ENCODE results near the gene KANK2.

DNA sequence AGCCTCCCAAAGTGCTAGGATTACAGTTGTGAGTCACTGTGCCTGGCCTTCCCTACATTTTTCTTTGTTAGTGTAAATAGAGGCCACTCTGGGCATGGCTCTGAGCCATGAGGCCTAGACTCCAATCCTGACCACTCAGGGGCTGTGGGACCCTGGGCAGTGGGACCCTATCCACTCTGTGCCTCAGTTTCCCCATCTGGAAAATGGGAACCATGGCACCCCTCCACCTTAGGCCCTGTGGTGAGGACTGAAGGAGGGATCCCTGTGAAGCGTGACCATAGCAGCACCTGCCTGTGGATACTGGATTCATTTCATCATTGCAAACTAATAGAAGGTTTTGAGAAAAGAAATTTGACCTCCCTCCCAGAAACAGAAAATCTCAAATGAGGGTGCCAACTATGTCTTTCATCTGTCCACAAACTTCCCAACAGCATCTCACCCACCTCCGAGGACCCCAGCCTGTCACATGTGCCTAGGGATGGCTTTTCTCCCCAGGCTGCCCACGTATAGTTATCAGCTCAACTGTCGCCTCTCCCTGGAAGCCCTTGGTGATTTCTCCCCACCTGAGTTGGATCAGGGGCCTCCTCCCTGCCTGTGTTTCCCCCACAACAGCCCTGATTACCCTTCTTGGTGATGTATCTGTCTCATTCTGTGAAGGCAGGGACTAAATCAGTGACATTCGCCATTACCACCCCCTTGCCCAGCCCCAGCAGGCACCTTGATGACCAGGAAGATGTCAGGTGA is 47.7 kb upstream of the KANK2 start:
- no peak for TF ChIP-seq JUN (IDR thresholded peaks at IDR 0.05; ENCODE audit: low read depth, low read length)
- TF ChIP-seq, protein P1, sequence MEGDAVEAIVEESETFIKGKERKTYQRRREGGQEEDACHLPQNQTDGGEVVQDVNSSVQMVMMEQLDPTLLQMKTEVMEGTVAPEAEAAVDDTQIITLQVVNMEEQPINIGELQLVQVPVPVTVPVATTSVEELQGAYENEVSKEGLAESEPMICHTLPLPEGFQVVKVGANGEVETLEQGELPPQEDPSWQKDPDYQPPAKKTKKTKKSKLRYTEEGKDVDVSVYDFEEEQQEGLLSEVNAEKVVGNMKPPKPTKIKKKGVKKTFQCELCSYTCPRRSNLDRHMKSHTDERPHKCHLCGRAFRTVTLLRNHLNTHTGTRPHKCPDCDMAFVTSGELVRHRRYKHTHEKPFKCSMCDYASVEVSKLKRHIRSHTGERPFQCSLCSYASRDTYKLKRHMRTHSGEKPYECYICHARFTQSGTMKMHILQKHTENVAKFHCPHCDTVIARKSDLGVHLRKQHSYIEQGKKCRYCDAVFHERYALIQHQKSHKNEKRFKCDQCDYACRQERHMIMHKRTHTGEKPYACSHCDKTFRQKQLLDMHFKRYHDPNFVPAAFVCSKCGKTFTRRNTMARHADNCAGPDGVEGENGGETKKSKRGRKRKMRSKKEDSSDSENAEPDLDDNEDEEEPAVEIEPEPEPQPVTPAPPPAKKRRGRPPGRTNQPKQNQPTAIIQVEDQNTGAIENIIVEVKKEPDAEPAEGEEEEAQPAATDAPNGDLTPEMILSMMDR (IDR thresholded peaks at IDR 0.05; ENCODE audit: control extremely low read depth in 1 of 3, insufficient read depth in 1 of 3, low read depth in 1 of 3, low read length in 3 of 3) = no peak
- no peak for TF ChIP-seq SP2 (IDR thresholded peaks at IDR 0.05; ENCODE audit: low read length)
- TF ChIP-seq RAD21 (IDR thresholded peaks at IDR 0.05 in 1 of 2, conservative IDR thresholded peaks at IDR 0.05 in 1 of 2; ENCODE audit: low read depth in 2 of 2, low read length in 2 of 2) = no peak
- TF ChIP-seq EZH2 (IDR thresholded peaks at IDR 0.05; ENCODE audit: low read depth, low read length, severe bottlenecking) = no peak
- TF ChIP-seq SIN3A (conservative IDR thresholded peaks at IDR 0.05 in 1 of 2, IDR thresholded peaks at IDR 0.05 in 1 of 2; ENCODE audit: low read depth in 1 of 2, low read length in 2 of 2) = no peak
- TF ChIP-seq RXRA (IDR thresholded peaks at IDR 0.05; ENCODE audit: insufficient read depth, low read depth, low read length) = no peak
- no peak for TF ChIP-seq TAF7 (optimal IDR thresholded peaks at IDR 0.05; ENCODE audit: borderline replicate concordance, low read depth, low read length)

Measured in H1 (cell line).